ENCODE data around the gene C2orf15.
A peak's percentile ranks its signal among the peaks of the same experiment; 100 is the strongest.
"Not testable (repeated sequence)": the region's sequence is repeated elsewhere in the genome, so short reads cannot be mapped to it uniquely, and the experiment has no call there.

Gene C2orf15

GRCh38 chr2:99166218-99166617 lies 24.7 kb downstream of the C2orf15 start:
- DNase-seq (ENCODE audit: low read depth) = no peak

- no peak for DNase-seq (ENCODE audit: low read depth)
Observed at GRCh38 chr2:99169534-99169933, 28.0 kb downstream of the C2orf15 start.

GRCh38 chr2:99171377-99172140 lies 30.1 kb downstream of the C2orf15 start:
- no peak for DNase-seq (ENCODE audit: low read depth)

GRCh38 chr2:99180755-99181623 lies 39.5 kb downstream of the C2orf15 start, which contains the start of the genes MITD1 and MRPL30:
TSS of gene MITD1 (minus strand) at chr2:99181058. CDS start at chr2:99180981, 77 bp downstream.
TSS of gene MRPL30 (plus strand) at chr2:99181184. CDS start at chr2:99186204, 5,020 bp downstream.
- DNase-seq (ENCODE audit: low read depth) = peak; percentile 91

GRCh38 chr2:99181624-99182000 lies 40.1 kb downstream of the C2orf15 start:
- DNase-seq (ENCODE audit: low read depth) = no peak

GRCh38 chr2:99183025-99183424 lies 41.5 kb downstream of the C2orf15 start:
- no peak for DNase-seq (ENCODE audit: low read depth)

GRCh38 chr2:99184811-99185210 lies 43.3 kb downstream of the C2orf15 start:
- DNase-seq (ENCODE audit: low read depth) = no peak

- no peak for DNase-seq (ENCODE audit: low read depth)
Observed at GRCh38 chr2:99187011-99187410, 45.5 kb downstream of the C2orf15 start.

- no peak for DNase-seq (ENCODE audit: low read depth)
Observed at GRCh38 chr2:99188357-99188756, 46.9 kb downstream of the C2orf15 start.

- DNase-seq (ENCODE audit: low read depth) = no peak
Observed at GRCh38 chr2:99190548-99190947, 49.0 kb downstream of the C2orf15 start.

GRCh38 chr2:99192364-99192763 lies 50.9 kb downstream of the C2orf15 start:
- DNase-seq (ENCODE audit: low read depth) = not testable (repeated sequence)

GRCh38 chr2:99198103-99198841 lies 56.8 kb downstream of the C2orf15 start:
- DNase-seq (ENCODE audit: low read depth) = no peak

GRCh38 chr2:99200076-99200800 lies 58.7 kb downstream of the C2orf15 start:
- DNase-seq (ENCODE audit: low read depth) = no peak
